Neuronal stem cell (in vitro differentiated cells): ENCODE results near the gene MIP.

ENCODE experiments used
- DNase-seq: peaks from one replicate; pipeline ENCODE4 v3.0.0-alpha.2; 2013; ENCODE audit warnings: low spot score
- H2AFZ ChIP-seq: one replicate; pipeline ENCODE4 v1.6.1; 2013; ENCODE audit warnings: mild to moderate bottlenecking, low read length, inconsistent platforms
- H2AK5ac ChIP-seq: 2 replicates; pipeline ENCODE4 v1.6.1; 2013; ENCODE audit warnings: low read depth, mild to moderate bottlenecking, inconsistent platforms, low read length, moderate library complexity, mixed read lengths
- H2BK120ac ChIP-seq: 2 replicates; pipeline ENCODE4 v1.6.1; 2013; ENCODE audit warnings: low read depth, mild to moderate bottlenecking, inconsistent platforms, low read length, moderate library complexity, mixed read lengths
- H2BK12ac ChIP-seq: one replicate; pipeline ENCODE4 v1.6.1; 2013; ENCODE audit warnings: low read length, inconsistent platforms
- H2BK15ac ChIP-seq: 2 replicates; pipeline ENCODE4 v1.6.1; 2013; ENCODE audit warnings: mild to moderate bottlenecking, low read length, inconsistent platforms, mixed read lengths
- H2BK5ac ChIP-seq: one replicate; pipeline ENCODE4 v1.6.1; 2013; ENCODE audit warnings: inconsistent platforms, mild to moderate bottlenecking, low read length, moderate library complexity
- H3K14ac ChIP-seq: one replicate; pipeline ENCODE4 v1.6.1; 2013; ENCODE audit warnings: low read length, inconsistent platforms
- H3K18ac ChIP-seq: 2 replicates; pipeline ENCODE4 v1.6.1; 2013; ENCODE audit warnings: low read length, inconsistent platforms
- H3K23ac ChIP-seq: 2 replicates; pipeline ENCODE4 v1.6.1; 2013; ENCODE audit warnings: low read depth, mild to moderate bottlenecking, mixed read lengths, low read length, inconsistent platforms; ENCODE audit not compliant: poor library complexity
- H3K27ac ChIP-seq: replicated peaks from 3 replicates; pipeline ENCODE4 v1.5.1; 2013; ENCODE audit warnings: low read length, inconsistent platforms
- H3K27me3 ChIP-seq, 3 experiments: 2 replicates each; pipeline ENCODE4 v1.6.1; 2013; ENCODE audit warnings: low read length in 3 of 3, mild to moderate bottlenecking in 2 of 3, inconsistent platforms in 1 of 3, low read depth in 1 of 3, mixed read lengths in 1 of 3, moderate library complexity in 1 of 3; ENCODE audit not compliant: control insufficient read depth in 3 of 3, insufficient read depth in 3 of 3
- H3K36me3 ChIP-seq, 2 donors: replicated peaks in 1 of 2; 2 replicates each; pipeline ENCODE4 v1.6.1; 2013; ENCODE audit warnings: low read length in 2 of 2; ENCODE audit not compliant: control insufficient read depth in 2 of 2, insufficient read depth in 2 of 2
- H3K4ac ChIP-seq: 2 replicates; pipeline ENCODE4 v1.6.1; 2013; ENCODE audit warnings: inconsistent platforms, mild to moderate bottlenecking, low read length, moderate library complexity
- H3K4me1 ChIP-seq, 2 donors: 1 replicate in 1 of 2; 2 replicates in 1 of 2; pipeline ENCODE4 v1.6.1; 2013; ENCODE audit warnings: low read length in 2 of 2, low read depth in 1 of 2; ENCODE audit not compliant: control insufficient read depth in 2 of 2, insufficient read depth in 1 of 2
- H3K4me2 ChIP-seq: one replicate; pipeline ENCODE4 v1.6.1; 2013; ENCODE audit warnings: mild to moderate bottlenecking, low read length, inconsistent platforms; ENCODE audit not compliant: insufficient read depth, poor library complexity, severe bottlenecking
- H3K4me3 ChIP-seq, 2 donors: 2 replicates each; pipeline ENCODE4 v1.5.1; 2013; ENCODE audit warnings: low read length in 2 of 2, mild to moderate bottlenecking in 2 of 2, inconsistent platforms in 1 of 2, moderate library complexity in 1 of 2
- H3K79me1 ChIP-seq: one replicate; pipeline ENCODE4 v1.6.1; 2013; ENCODE audit warnings: low read depth, mild to moderate bottlenecking, inconsistent platforms, low read length, moderate library complexity
- H3K9ac ChIP-seq: one replicate; pipeline ENCODE4 v1.6.1; 2013; ENCODE audit warnings: mild to moderate bottlenecking, low read depth, low read length, inconsistent platforms; ENCODE audit not compliant: poor library complexity
- H3K9me3 ChIP-seq, 2 donors: replicated peaks in 1 of 2; 2 replicates each; pipeline versions ENCODE3 to v1.6.1; 2013; ENCODE audit warnings: low read length in 2 of 2, mild to moderate bottlenecking in 2 of 2, inconsistent platforms in 1 of 2, low read depth in 1 of 2, mixed read lengths in 1 of 2, moderate library complexity in 1 of 2; ENCODE audit not compliant: control insufficient read depth in 2 of 2, insufficient read depth in 1 of 2
- H4K8ac ChIP-seq: one replicate; pipeline ENCODE4 v1.6.1; 2013; ENCODE audit warnings: low read depth, mild to moderate bottlenecking, inconsistent platforms, low read length, moderate library complexity
- H4K91ac ChIP-seq: one replicate; pipeline ENCODE4 v1.6.1; 2013; ENCODE audit warnings: low read length, low read depth, mild to moderate bottlenecking, inconsistent platforms; ENCODE audit not compliant: poor library complexity
- WGBS, 2 donors: extraction: QIAGEN DNeasy Blood & Tissue Kit; methylation state at CpG; one replicate each; pipeline ENCODE4 v1.1.7; 2013; ENCODE audit warnings: missing lambda C conversion rate in 2 of 2, mixed read lengths in 1 of 2; ENCODE audit not compliant: insufficient read length in 2 of 2, insufficient replicate concordance in 1 of 2; ENCODE audit errors: extremely low coverage in 2 of 2; 5-methylcytosine and 5-hydroxymethylcytosine counted together

Gene MIP

DNA sequence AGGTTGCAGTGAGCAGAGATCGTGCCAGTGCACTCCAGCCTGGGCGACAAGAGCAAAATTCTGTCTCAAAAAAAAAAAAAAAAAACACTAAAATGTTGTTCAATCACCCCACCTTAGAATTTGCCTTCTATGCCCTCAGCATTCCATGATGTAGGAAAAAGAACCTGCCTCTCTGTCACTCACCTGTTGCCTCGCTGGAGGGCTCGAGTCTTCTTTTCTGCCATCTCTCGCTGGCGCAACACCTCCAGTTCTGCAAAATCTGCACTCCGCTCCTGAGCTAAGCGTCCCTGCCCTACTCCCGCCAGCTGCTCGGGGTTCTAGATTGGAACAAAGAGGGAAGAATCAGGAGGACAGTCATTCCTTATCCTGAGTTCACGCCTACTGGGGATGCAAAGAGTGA, 23.2 kb downstream of the MIP start:
- Histone ChIP-seq H3K4ac (no peak overlapping the region), H3K79me1 (peaks cover 3% of the 10 kb centered on the region), H4K91ac (no peak overlapping the region), H4K8ac (no peak overlapping the region), H2BK12ac (no peak overlapping the region), H2BK120ac (no peak overlapping the region), H3K27ac (no peak overlapping the region), H3K27me3 (no peaks in the 10 kb centered on the region), H2BK5ac (no peak overlapping the region), H3K14ac (no peak overlapping the region), H3K4me2 (no peak overlapping the region), H2AFZ (no peak overlapping the region), H3K9me3 (no peaks in the 10 kb centered on the region), H2AK5ac (no peak overlapping the region), H2BK15ac (no peak overlapping the region), H3K4me1 (no peaks in the 10 kb centered on the region), H3K9ac (no peak overlapping the region), H3K4me3 (no peak overlapping the region), H3K36me3 (peaks cover 36 to 75% of the 10 kb centered on the region in 2 donors), H3K23ac (no peak overlapping the region), H3K18ac (no peak overlapping the region)
- WGBS, 2 donors = no CpG with 5 or more reads among the region's 11 CpGs
- DNase-seq = no peak

GRCh38 chr12:56425940-56426438, 28.5 kb downstream of the MIP start:
- no peak overlapping the region for H3K4ac ChIP-seq
- no peak overlapping the region for H3K14ac ChIP-seq
- H2AK5ac ChIP-seq = no peak overlapping the region
- H2BK15ac ChIP-seq = no peak overlapping the region
- DNase-seq = no peak
- H2BK120ac ChIP-seq = no peak overlapping the region
- no peak overlapping the region for H3K18ac ChIP-seq
- no peak overlapping the region for H3K27ac ChIP-seq
- no peak overlapping the region for H2BK5ac ChIP-seq
- no peak overlapping the region for H3K9ac ChIP-seq
- no peak overlapping the region for H4K91ac ChIP-seq
- H2BK12ac ChIP-seq = no peak overlapping the region
- WGBS, 2 donors = no CpG with 5 or more reads among the region's 3 CpGs
- no peaks in the 10 kb centered on the region for H3K4me1 ChIP-seq
- H3K4me2 ChIP-seq = no peak overlapping the region
- H3K36me3 ChIP-seq = peaks cover 58 to 94% of the 10 kb centered on the region in 2 donors
- no peaks in the 10 kb centered on the region for H3K79me1 ChIP-seq
- H3K4me3 ChIP-seq = no peak overlapping the region
- H2AFZ ChIP-seq = no peak overlapping the region
- H3K27me3 ChIP-seq = no peaks in the 10 kb centered on the region
- no peak overlapping the region for H3K23ac ChIP-seq
- no peak overlapping the region for H4K8ac ChIP-seq
- no peaks in the 10 kb centered on the region for H3K9me3 ChIP-seq

DNA sequence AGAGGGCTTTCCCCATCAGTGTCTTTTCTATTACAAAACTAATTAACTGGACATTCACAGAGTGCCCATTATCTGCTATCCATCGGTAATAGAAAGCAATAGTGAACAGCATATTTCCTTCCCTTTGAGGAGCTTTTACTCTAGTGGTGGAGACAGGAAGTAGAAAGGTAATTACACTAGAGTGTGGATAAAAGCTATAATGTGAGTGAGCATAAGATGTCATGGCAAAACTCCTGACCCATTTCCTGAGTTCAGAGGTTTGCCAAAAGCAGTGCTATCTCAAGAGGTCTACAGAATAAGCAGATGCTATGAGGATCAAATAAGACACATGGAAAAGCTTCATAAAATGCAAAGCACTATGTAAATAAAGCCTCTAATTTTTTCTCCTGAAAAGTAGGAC, 29.3 kb downstream of the MIP start:
- WGBS, 2 donors = no CpG with 5 or more reads among the region's 1 CpG
- Histone ChIP-seq H2BK120ac (no peak overlapping the region), H2BK5ac (no peak overlapping the region), H3K18ac (no peak overlapping the region), H2AK5ac (no peak overlapping the region), H2BK15ac (no peak overlapping the region), H3K4ac (no peak overlapping the region), H3K4me1 (no peaks in the 10 kb centered on the region), H3K4me2 (no peak overlapping the region), H3K4me3 (no peak overlapping the region), H2BK12ac (no peak overlapping the region), H3K9me3 (no peaks in the 10 kb centered on the region), H3K27ac (no peak overlapping the region), H2AFZ (no peak overlapping the region), H4K8ac (no peak overlapping the region), H3K36me3 (peaks cover 63 to 95% of the 10 kb centered on the region in 2 donors), H3K9ac (no peak overlapping the region), H4K91ac (no peak overlapping the region), H3K23ac (no peak overlapping the region), H3K27me3 (no peaks in the 10 kb centered on the region), H3K14ac (no peak overlapping the region), H3K79me1 (no peaks in the 10 kb centered on the region)
- DNase-seq = no peak

- Histone ChIP-seq H2AFZ (no peak overlapping the region), H2BK15ac (no peak overlapping the region), H4K91ac (no peak overlapping the region), H3K79me1 (no peaks in the 10 kb centered on the region), H3K4me2 (no peak overlapping the region), H4K8ac (no peak overlapping the region), H3K9me3 (no peaks in the 10 kb centered on the region), H3K27me3 (no peaks in the 10 kb centered on the region), H3K4ac (no peak overlapping the region), H2BK5ac (no peak overlapping the region), H3K4me1 (no peaks in the 10 kb centered on the region), H3K4me3 (no peak overlapping the region), H3K23ac (no peak overlapping the region), H2BK12ac (no peak overlapping the region), H2AK5ac (no peak overlapping the region), H2BK120ac (no peak overlapping the region), H3K18ac (no peak overlapping the region), H3K14ac (no peak overlapping the region), H3K27ac (no peak overlapping the region), H3K9ac (no peak overlapping the region), H3K36me3 (peaks cover 59 to 98% of the 10 kb centered on the region in 2 donors)
- DNase-seq = no peak
- no CpG with 5 or more reads among the region's 6 CpGs for WGBS, 2 donors
Observed at GRCh38 chr12:56420411-56420810, 34.0 kb downstream of the MIP start.
